GM18519 (cell line): Measurements from ENCODE around the gene LHCGR.

Experiments used
- ATAC-seq: cut with Tn5 transposase; IDR thresholded peaks from one replicate; pipeline ENCODE4 v1.9.1; 2021; ENCODE audit warnings: mild to moderate bottlenecking, moderate library complexity; ENCODE audit not compliant: unreplicated experiment, low FRiP score

LHCGR gene

GRCh38 chr2:48755473-48755872 lies at the start of gene LHCGR:
LHCGR (minus strand) TSS chr2:48755724; CDS start chr2:48755671, 53 bp downstream.
- no peak for ATAC-seq

- ATAC-seq, result no peak
These were observed 44.1 kb upstream of the LHCGR start for GRCh38 chr2:48799601-48800000.

- no peak for ATAC-seq
These were observed 39.5 kb upstream of the LHCGR start for GRCh38 chr2:48795065-48795464.

- no peak for ATAC-seq
These were observed 38.1 kb upstream of the LHCGR start for GRCh38 chr2:48793671-48794070.

- no peak for ATAC-seq
These were observed 36.5 kb upstream of the LHCGR start for GRCh38 chr2:48792030-48792429.

GRCh38 chr2:48790407-48791170 lies 35.1 kb upstream of the LHCGR start:
- ATAC-seq, result no peak

- no peak for ATAC-seq
These were observed 32.1 kb upstream of the LHCGR start for GRCh38 chr2:48787580-48787979.

GRCh38 chr2:48781366-48781765 lies 25.8 kb upstream of the LHCGR start:
- no peak for ATAC-seq

- no peak for ATAC-seq
These were observed 23.6 kb upstream of the LHCGR start for GRCh38 chr2:48779019-48779716.

GRCh38 chr2:48774251-48774650 lies 18.7 kb upstream of the LHCGR start:
- no peak for ATAC-seq

- no peak for ATAC-seq
These were observed 15.9 kb upstream of the LHCGR start for GRCh38 chr2:48771241-48772014.

GRCh38 chr2:48770181-48770580 lies 14.7 kb upstream of the LHCGR start:
- no peak for ATAC-seq

GRCh38 chr2:48768669-48769068 lies 13.1 kb upstream of the LHCGR start:
- no peak for ATAC-seq

GRCh38 chr2:48767330-48767729 lies 11.8 kb upstream of the LHCGR start:
- ATAC-seq, result no peak

- ATAC-seq, result no peak
These were observed 5.3 kb upstream of the LHCGR start for GRCh38 chr2:48760826-48761225.

GRCh38 chr2:48759682-48760081 lies 4.2 kb upstream of the LHCGR start:
- no peak for ATAC-seq

GRCh38 chr2:48756289-48756688 lies 765 bp upstream of the LHCGR start:
- ATAC-seq, result peak; percentile 45

- no peak for ATAC-seq
These were observed 650 bp downstream of the LHCGR start for GRCh38 chr2:48754874-48755273.

- no peak for ATAC-seq
These were observed 2.3 kb downstream of the LHCGR start for GRCh38 chr2:48753228-48753627.

GRCh38 chr2:48750128-48750739 lies 5.3 kb downstream of the LHCGR start:
- peak; percentile 82 for ATAC-seq
